SU-DHL-6 (cell line): Measurements from ENCODE around the gene PPP1R12C.

Experiments
- H2AFZ ChIP-seq: fragments of 200-600 bp; sonication (generic); 2 replicates; pipeline ENCODE4 v1.6.1; 2014; ENCODE audit warnings: low read depth, mild to moderate bottlenecking, moderate library complexity, mixed read lengths, antibody characterized with exemption, low read length; ENCODE audit not compliant: severe bottlenecking
- H3F3A ChIP-seq: fragments of 200-600 bp; shearing (Covaris generic); 2 replicates; pipeline ENCODE4 v1.6.0; 2016; ENCODE audit warnings: antibody characterized with exemption, mild to moderate bottlenecking; ENCODE audit not compliant: insufficient read depth
- H3K27ac ChIP-seq: fragments of 200-600 bp; sonication (generic); 2 replicates; pipeline ENCODE4 v1.5.1; 2016; ENCODE audit warnings: low read depth, mild to moderate bottlenecking, low read length, moderate library complexity, mixed read lengths
- H3K27me3 ChIP-seq: fragments of 200-600 bp; sonication (generic), shearing (Covaris generic); 2 replicates; pipeline ENCODE4 v1.6.0; 2014; ENCODE audit warnings: mild to moderate bottlenecking, low read length
- H3K36me3 ChIP-seq: fragments of 200-600 bp; sonication (generic); 2 replicates; pipeline ENCODE4 v1.6.1; 2014; ENCODE audit warnings: mild to moderate bottlenecking, low read length, mixed read lengths
- H3K4me2 ChIP-seq: fragments of 300-600, 200-600 bp; shearing (Covaris generic), sonication (generic); 2 replicates; pipeline ENCODE4 v1.6.0; 2014; ENCODE audit warnings: low read length, low read depth, mild to moderate bottlenecking; ENCODE audit not compliant: poor library complexity, severe bottlenecking
- H3K4me3 ChIP-seq: fragments of 200-600 bp; sonication (generic); 2 replicates; pipeline ENCODE4 v1.5.1; 2014; ENCODE audit warnings: antibody characterized with exemption, low read length, mild to moderate bottlenecking, mixed read lengths; ENCODE audit not compliant: insufficient read depth, poor library complexity, severe bottlenecking
- H3K79me2 ChIP-seq: fragments of 200-600 bp; sonication (generic); 2 replicates; pipeline ENCODE4 v1.6.1; 2014; ENCODE audit warnings: mild to moderate bottlenecking, low read length, moderate library complexity; ENCODE audit not compliant: insufficient read depth
- H3K9ac ChIP-seq: fragments of 200-600 bp; sonication (generic); 2 replicates; pipeline ENCODE4 v1.7.0; 2014; ENCODE audit warnings: mild to moderate bottlenecking, low read length
- H3K9me2 ChIP-seq: fragments of 200-600 bp; sonication (generic); replicated peaks from 2 replicates; pipeline ENCODE4 v1.6.1; 2014; ENCODE audit warnings: low read length; ENCODE audit not compliant: insufficient read depth
- H3K9me3 ChIP-seq: fragments of 200-600 bp; sonication (generic); 2 replicates; pipeline ENCODE4 v1.6.1; 2014; ENCODE audit warnings: low read length, mixed read lengths; ENCODE audit not compliant: insufficient read depth
- H4K20me1 ChIP-seq: fragments of 200-600 bp; sonication (generic); 2 replicates; pipeline ENCODE4 v1.6.1; 2014; ENCODE audit warnings: low read depth, mild to moderate bottlenecking, antibody characterized with exemption, low read length, moderate library complexity, mixed read lengths
- EZH2phosphoT487 ChIP-seq: fragments of 200-600 bp; sonication (generic), shearing (Covaris generic); conservative IDR thresholded peaks from 2 replicates; pipeline ENCODE4 v1.6.1; 2018; ENCODE audit warnings: mild to moderate bottlenecking, antibody characterized with exemption, low read length, moderate library complexity, mixed read lengths
- TF ChIP-seq, protein P1 (sequence below): fragments of 200-600 bp; sonication (generic); IDR thresholded peaks from one replicate; pipeline ENCODE4 v1.5.1; 2017; ENCODE audit warnings: antibody characterized with exemption, mild to moderate bottlenecking, low read length, moderate library complexity; ENCODE audit not compliant: insufficient read depth, poor library complexity, severe bottlenecking

The PPP1R12C gene

DNA sequence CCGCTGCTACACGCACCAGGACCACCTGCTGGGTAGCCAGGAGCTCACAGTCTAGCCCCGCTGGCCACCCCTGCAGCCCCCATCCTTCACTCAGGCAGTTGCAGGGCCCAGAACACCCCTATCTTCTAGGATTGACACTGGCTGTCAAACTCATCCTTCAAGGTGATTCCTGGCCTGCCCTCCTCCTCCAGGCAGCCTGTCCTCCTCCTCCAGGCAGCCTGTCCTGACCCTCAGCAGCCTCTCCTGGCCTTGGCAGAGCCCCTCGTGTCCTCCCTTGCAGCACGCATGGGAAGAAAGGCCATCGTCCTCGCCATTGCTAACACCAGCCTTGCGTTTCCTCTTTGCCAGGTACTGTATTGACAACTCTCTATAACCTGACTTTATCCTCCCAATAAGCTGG lies 45.5 kb downstream of the PPP1R12C start:
- Histone ChIP-seq H3K4me2 (no peak overlapping the region), H3K9ac (no peak overlapping the region), H3K9me3 (no peaks in the 10 kb centered on the region), H2AFZ (no peak overlapping the region), H3K9me2 (no peaks in the 10 kb centered on the region), H3K27ac (no peak overlapping the region), H3K36me3 (no peaks in the 10 kb centered on the region), H3K27me3 (no peaks in the 10 kb centered on the region), H3F3A (no peaks in the 10 kb centered on the region), H3K79me2 (no peaks in the 10 kb centered on the region), H3K4me3 (no peak overlapping the region), H4K20me1 (no peaks in the 10 kb centered on the region)
- TF ChIP-seq, protein P1, sequence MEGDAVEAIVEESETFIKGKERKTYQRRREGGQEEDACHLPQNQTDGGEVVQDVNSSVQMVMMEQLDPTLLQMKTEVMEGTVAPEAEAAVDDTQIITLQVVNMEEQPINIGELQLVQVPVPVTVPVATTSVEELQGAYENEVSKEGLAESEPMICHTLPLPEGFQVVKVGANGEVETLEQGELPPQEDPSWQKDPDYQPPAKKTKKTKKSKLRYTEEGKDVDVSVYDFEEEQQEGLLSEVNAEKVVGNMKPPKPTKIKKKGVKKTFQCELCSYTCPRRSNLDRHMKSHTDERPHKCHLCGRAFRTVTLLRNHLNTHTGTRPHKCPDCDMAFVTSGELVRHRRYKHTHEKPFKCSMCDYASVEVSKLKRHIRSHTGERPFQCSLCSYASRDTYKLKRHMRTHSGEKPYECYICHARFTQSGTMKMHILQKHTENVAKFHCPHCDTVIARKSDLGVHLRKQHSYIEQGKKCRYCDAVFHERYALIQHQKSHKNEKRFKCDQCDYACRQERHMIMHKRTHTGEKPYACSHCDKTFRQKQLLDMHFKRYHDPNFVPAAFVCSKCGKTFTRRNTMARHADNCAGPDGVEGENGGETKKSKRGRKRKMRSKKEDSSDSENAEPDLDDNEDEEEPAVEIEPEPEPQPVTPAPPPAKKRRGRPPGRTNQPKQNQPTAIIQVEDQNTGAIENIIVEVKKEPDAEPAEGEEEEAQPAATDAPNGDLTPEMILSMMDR: no peak
- no peak for TF ChIP-seq EZH2phosphoT487

DNA sequence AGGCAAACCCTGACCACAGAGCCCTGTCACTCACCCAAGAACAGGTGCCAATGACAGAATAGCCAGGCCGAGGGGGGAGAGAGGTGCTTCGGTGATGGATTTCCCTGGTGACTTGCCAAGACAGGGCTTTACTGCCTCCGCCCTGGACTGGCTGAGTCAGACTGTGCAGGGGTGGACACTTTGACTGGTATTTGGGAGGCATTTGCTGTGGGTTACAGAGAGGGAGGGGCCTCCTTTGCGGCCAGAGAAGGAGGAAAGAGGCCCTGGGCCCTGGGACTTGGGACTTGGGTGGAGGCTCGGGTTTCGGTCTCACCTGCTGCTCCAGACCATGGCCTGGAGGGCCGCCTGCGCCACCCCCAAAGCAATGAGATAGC lies 46.3 kb downstream of the PPP1R12C start:
- H2AFZ ChIP-seq: no peak overlapping the region
- no peak for TF ChIP-seq EZH2phosphoT487
- TF ChIP-seq, protein P1: no peak
- no peak overlapping the region for H3K27ac ChIP-seq
- no peaks in the 10 kb centered on the region for H3K9me3 ChIP-seq
- H3K9me2 ChIP-seq: no peaks in the 10 kb centered on the region
- no peaks in the 10 kb centered on the region for H4K20me1 ChIP-seq
- H3K79me2 ChIP-seq: no peaks in the 10 kb centered on the region
- H3K9ac ChIP-seq: no peak overlapping the region
- H3K4me3 ChIP-seq: no peak overlapping the region
- no peaks in the 10 kb centered on the region for H3K27me3 ChIP-seq
- H3K4me2 ChIP-seq: no peak overlapping the region
- H3F3A ChIP-seq: no peaks in the 10 kb centered on the region
- no peaks in the 10 kb centered on the region for H3K36me3 ChIP-seq

DNA sequence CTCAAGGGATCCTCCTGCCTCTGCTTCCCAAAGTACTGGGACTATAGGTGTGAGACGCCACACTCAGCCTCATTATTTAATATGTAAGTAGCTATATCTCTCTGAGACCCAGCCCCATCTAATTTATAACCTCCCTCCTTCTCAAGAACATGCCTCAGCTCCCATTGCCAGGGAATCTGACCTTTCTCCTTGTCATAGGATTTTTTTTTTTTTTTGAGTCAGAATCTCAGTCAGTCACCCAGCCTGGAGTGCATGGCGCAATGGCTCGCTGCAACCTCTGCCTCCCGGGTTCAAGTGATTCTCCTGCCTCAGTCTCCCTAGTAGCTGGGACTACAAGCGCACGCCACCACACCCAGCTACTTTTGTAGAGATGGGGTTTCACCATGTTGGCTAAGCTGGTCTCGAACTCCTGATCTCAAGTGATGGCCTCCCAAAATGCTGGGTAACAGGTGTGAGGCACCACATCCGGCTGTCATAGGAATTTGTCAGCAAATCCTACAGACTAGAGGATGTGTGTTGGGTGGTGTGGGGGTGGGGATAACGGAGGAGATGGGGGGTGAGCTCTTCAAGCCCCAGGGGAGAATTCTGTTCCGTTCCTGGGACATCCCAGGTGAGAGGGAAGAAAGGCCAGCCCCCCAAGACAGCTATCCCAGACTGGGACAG lies 46.8 kb downstream of the PPP1R12C start:
- Histone ChIP-seq H3F3A (no peaks in the 10 kb centered on the region), H4K20me1 (no peaks in the 10 kb centered on the region), H2AFZ (no peak overlapping the region), H3K4me3 (no peak overlapping the region), H3K9ac (no peak overlapping the region), H3K27me3 (no peaks in the 10 kb centered on the region), H3K9me3 (no peaks in the 10 kb centered on the region), H3K79me2 (no peaks in the 10 kb centered on the region), H3K9me2 (no peaks in the 10 kb centered on the region), H3K4me2 (no peak overlapping the region), H3K36me3 (no peaks in the 10 kb centered on the region), H3K27ac (no peak overlapping the region)
- no peak for TF ChIP-seq EZH2phosphoT487
- TF ChIP-seq, protein P1: no peak

DNA sequence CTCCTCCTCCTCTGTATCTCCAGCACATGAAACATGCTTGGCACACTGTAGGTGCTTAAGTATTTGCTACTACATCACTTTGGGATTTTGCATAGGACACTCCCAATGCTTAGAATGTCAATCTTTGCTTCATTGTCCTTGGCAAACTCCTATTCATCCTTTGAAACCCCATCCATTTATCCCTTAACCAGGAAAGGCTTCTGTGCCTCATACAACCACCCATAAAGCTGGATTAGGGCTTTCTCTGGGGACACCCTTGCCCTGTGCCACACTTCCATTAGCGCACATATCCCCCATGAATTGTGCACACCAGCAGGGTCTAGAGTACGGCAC lies 47.6 kb downstream of the PPP1R12C start:
- no peak overlapping the region for H3K9ac ChIP-seq

More for the DNA sequence above, 47.6 kb downstream of the PPP1R12C start:
- TF ChIP-seq, protein P1: no peak
- no peak for TF ChIP-seq EZH2phosphoT487
- no peaks in the 10 kb centered on the region for H3F3A ChIP-seq
- H4K20me1 ChIP-seq: no peaks in the 10 kb centered on the region
- no peaks in the 10 kb centered on the region for H3K79me2 ChIP-seq
- H3K9me3 ChIP-seq: no peaks in the 10 kb centered on the region
- no peaks in the 10 kb centered on the region for H3K36me3 ChIP-seq
- no peaks in the 10 kb centered on the region for H3K9me2 ChIP-seq
- no peak overlapping the region for H3K4me3 ChIP-seq
- H3K4me2 ChIP-seq: no peak overlapping the region
- H3K27ac ChIP-seq: no peak overlapping the region
- H2AFZ ChIP-seq: no peak overlapping the region
- no peaks in the 10 kb centered on the region for H3K27me3 ChIP-seq
